H1 (cell line): Measurements from ENCODE around the gene CNOT8. TPM values are rescaled to one million over a fixed set of nuclear protein-coding genes. Genes with fewer than 3 reads are reported as not detected.

Experiments
- CTCF ChIA-PET: fragments of 300-600 bp; sonication (Branson Sonifier 250); formaldehyde crosslinking; loops from one replicate; lab custom pipeline; 2021; ENCODE audit not compliant: partially characterized antibody; lab: Charles Lee
- POLR2A ChIA-PET: fragments of 300-600 bp; sonication (Branson Sonifier 250); formaldehyde crosslinking; loops from one replicate; lab custom pipeline; 2021; ENCODE audit warnings: inconsistent platforms; ENCODE audit not compliant: partially characterized antibody; lab: Charles Lee
- DNase-seq, 2 experiments: peaks; one replicate each; pipeline versions ENCODE4 v3.0.0 to v3.0.0-alpha.2; 2010 to 2022; ENCODE audit warnings: low spot score in 2 of 2, low read depth in 1 of 2, mixed read lengths in 1 of 2
- FAIRE-seq: peaks from 2 replicates; lab custom pipeline; 2011; peaks lifted over from hg19 to GRCh38; lab: Jason Lieb, UNC
- H2AFZ ChIP-seq: 2 replicates; pipeline ENCODE4 v1.8.1; 2012; ENCODE audit warnings: low read length, inconsistent platforms
- H2AK5ac ChIP-seq: 2 replicates; pipeline ENCODE4 v1.6.1; 2013; ENCODE audit warnings: low read depth, low read length
- H2BK120ac ChIP-seq: replicated peaks from 2 replicates; pipeline ENCODE3; 2013; ENCODE audit warnings: low read depth, low read length, inconsistent platforms
- H2BK12ac ChIP-seq: 2 replicates; pipeline ENCODE4 v1.6.1; 2013; ENCODE audit warnings: low read depth, low read length
- H2BK15ac ChIP-seq: 2 replicates; pipeline ENCODE4 v1.6.1; 2013; ENCODE audit warnings: low read length
- H2BK20ac ChIP-seq: 2 replicates; pipeline ENCODE4 v1.6.1; 2013; ENCODE audit warnings: low read length
- H2BK5ac ChIP-seq: 2 replicates; pipeline ENCODE4 v1.6.1; 2013; ENCODE audit warnings: low read depth, low read length
- H3K14ac ChIP-seq: 2 replicates; pipeline ENCODE4 v1.6.1; 2013; ENCODE audit warnings: inconsistent platforms; ENCODE audit not compliant: insufficient read length
- H3K18ac ChIP-seq: 2 replicates; pipeline ENCODE4 v1.6.1; 2013; ENCODE audit warnings: low read length; ENCODE audit errors: extremely low read depth
- H3K23ac ChIP-seq: 2 replicates; pipeline ENCODE4 v1.6.1; 2013; ENCODE audit warnings: inconsistent platforms; ENCODE audit not compliant: insufficient read length
- H3K23me2 ChIP-seq: 2 replicates; pipeline ENCODE4 v1.6.1; 2013; ENCODE audit warnings: low read depth, low read length
- H3K27ac ChIP-seq: 2 replicates; pipeline ENCODE4 v1.6.1; 2011; ENCODE audit warnings: low read depth, low read length, inconsistent platforms
- H3K27me3 ChIP-seq, 4 experiments: replicated peaks in 1 of 4; 1 replicate in 1 of 4; 2 replicates in 3 of 4; pipeline versions ENCODE4 v1.6.1 to v1.8.1; 2011 to 2013; ENCODE audit warnings: low read length in 3 of 4, mild to moderate bottlenecking in 3 of 4, inconsistent platforms in 2 of 4, mixed read lengths in 2 of 4, moderate library complexity in 1 of 4; ENCODE audit not compliant: control insufficient read depth in 3 of 4, insufficient read depth in 3 of 4; ENCODE audit errors: extremely low read depth in 1 of 4
- H3K36me3 ChIP-seq, 4 experiments: 2 replicates each; pipeline versions ENCODE4 v1.6.1 to v1.8.1; 2011 to 2013; ENCODE audit warnings: mild to moderate bottlenecking in 4 of 4, low read length in 3 of 4, moderate library complexity in 2 of 4, control low read depth in 1 of 4, inconsistent platforms in 1 of 4; ENCODE audit not compliant: insufficient read depth in 4 of 4, control insufficient read depth in 2 of 4
- H3K4ac ChIP-seq: replicated peaks from 2 replicates; pipeline ENCODE3; 2013; ENCODE audit warnings: low read length, low read depth, mixed read lengths, inconsistent platforms; ENCODE audit not compliant: insufficient read length
- H3K4me1 ChIP-seq, 4 experiments: replicated peaks in 1 of 4; 1 replicate in 1 of 4; 2 replicates in 3 of 4; pipeline versions ENCODE4 v1.6.1 to v1.8.1; 2011 to 2013; ENCODE audit warnings: low read length in 3 of 4, inconsistent platforms in 2 of 4, mixed read lengths in 1 of 4; ENCODE audit not compliant: insufficient read depth in 4 of 4, control insufficient read depth in 3 of 4
- H3K4me2 ChIP-seq, 2 experiments: 2 replicates each; pipeline versions ENCODE4 v1.6.1 to v1.8.1; 2011 to 2013; ENCODE audit warnings: low read depth in 2 of 2, low read length in 2 of 2, control low read depth in 1 of 2, inconsistent platforms in 1 of 2, mild to moderate bottlenecking in 1 of 2; ENCODE audit not compliant: insufficient read depth in 1 of 2
- H3K4me3 ChIP-seq, 4 experiments: fragments of 200-600, 300-600 bp in 1 of 4; sonication (generic), shearing (Covaris generic), sonication (Bioruptor Twin) in 1 of 4; 2 replicates each; pipeline versions ENCODE4 v1.5.1 to v1.8.1; 2011 to 2016; ENCODE audit warnings: low read length in 4 of 4, low read depth in 3 of 4, control low read depth in 2 of 4, inconsistent platforms in 2 of 4, mild to moderate bottlenecking in 2 of 4, mixed read lengths in 1 of 4, moderate library complexity in 1 of 4; ENCODE audit not compliant: insufficient read depth in 2 of 4; ENCODE audit errors: extremely low read depth in 1 of 4
- H3K56ac ChIP-seq: replicated peaks from 2 replicates; pipeline ENCODE3; 2013; ENCODE audit warnings: low read depth, mild to moderate bottlenecking, mixed read lengths, low read length, inconsistent platforms; ENCODE audit not compliant: insufficient read length
- H3K79me1 ChIP-seq: 2 replicates; pipeline ENCODE4 v1.6.1; 2013; ENCODE audit warnings: low read depth, low read length, control low read depth
- H3K79me2 ChIP-seq, 2 experiments: 2 replicates each; pipeline versions ENCODE4 v1.6.1 to v1.8.1; 2012 to 2013; ENCODE audit warnings: low read length in 2 of 2, mild to moderate bottlenecking in 2 of 2, inconsistent platforms in 1 of 2; ENCODE audit not compliant: insufficient read depth in 2 of 2, control insufficient read depth in 1 of 2
- H3K9ac ChIP-seq, 4 experiments: replicated peaks in 1 of 4; 1 replicate in 1 of 4; 2 replicates in 3 of 4; pipeline versions ENCODE4 v1.6.1 to v1.8.1; 2011 to 2013; ENCODE audit warnings: low read depth in 3 of 4, low read length in 3 of 4, control low read depth in 2 of 4, mild to moderate bottlenecking in 2 of 4, moderate library complexity in 2 of 4, inconsistent platforms in 1 of 4; ENCODE audit errors: extremely low read depth in 1 of 4
- H3K9me3 ChIP-seq, 2 experiments: 2 replicates each; pipeline versions ENCODE4 v1.6.1 to v1.8.1; 2012 to 2013; ENCODE audit warnings: mild to moderate bottlenecking in 2 of 2, moderate library complexity in 2 of 2, control low read depth in 1 of 2, inconsistent platforms in 1 of 2, low read depth in 1 of 2, low read length in 1 of 2, mixed read lengths in 1 of 2; ENCODE audit not compliant: insufficient read depth in 2 of 2
- H4K20me1 ChIP-seq, 2 experiments: replicated peaks in 1 of 2; 2 replicates each; pipeline versions ENCODE3 to v1.8.1; 2011 to 2013; ENCODE audit warnings: inconsistent platforms in 2 of 2, low read length in 2 of 2, mild to moderate bottlenecking in 1 of 2; ENCODE audit not compliant: insufficient read depth in 2 of 2, control insufficient read depth in 1 of 2
- H4K5ac ChIP-seq: 2 replicates; pipeline ENCODE4 v1.6.1; 2013; ENCODE audit warnings: low read length, low read depth, mixed read lengths, inconsistent platforms; ENCODE audit not compliant: insufficient read length
- H4K8ac ChIP-seq: 2 replicates; pipeline ENCODE4 v1.8.0; 2013; ENCODE audit warnings: mild to moderate bottlenecking, moderate library complexity, low read length, inconsistent platforms; ENCODE audit not compliant: insufficient read depth; ENCODE audit errors: extremely low read depth
- H4K91ac ChIP-seq: replicated peaks from 2 replicates; pipeline ENCODE3; 2013; ENCODE audit warnings: low read length, mixed read lengths, inconsistent platforms; ENCODE audit not compliant: insufficient read length
- CBX8 ChIP-seq: fragments of 300-800, 300-1000 bp; sonication (generic); IDR thresholded peaks from 2 replicates; pipeline ENCODE4 v1.7.1; 2016; ENCODE audit warnings: low read depth, low read length, borderline replicate concordance
- KDM4A ChIP-seq: IDR thresholded peaks from one replicate; pipeline ENCODE4 v1.7.1; 2012; ENCODE audit warnings: low read depth, mild to moderate bottlenecking, moderate library complexity, low read length, inconsistent platforms; ENCODE audit not compliant: severe bottlenecking
- SP1 ChIP-seq: IDR thresholded peaks from 2 replicates; pipeline ENCODE4 v1.6.1; 2011; ENCODE audit warnings: low read depth, low read length
- SP2 ChIP-seq: IDR thresholded peaks from 2 replicates; pipeline ENCODE4 v1.6.1; 2012; ENCODE audit warnings: mild to moderate bottlenecking, low read length, inconsistent platforms
- TAF7 ChIP-seq: optimal IDR thresholded peaks from 2 replicates; pipeline ENCODE3; 2011; ENCODE audit warnings: low read depth, mild to moderate bottlenecking, inconsistent platforms, low read length, moderate library complexity, borderline replicate concordance
- TCF12 ChIP-seq: IDR thresholded peaks from 2 replicates; pipeline ENCODE4 v1.6.1; 2011; ENCODE audit warnings: low read depth, mild to moderate bottlenecking, low read length
- WGBS, 2 experiments: shearing (Covaris generic) in 1 of 2; methylation state at CpG; one replicate each; pipeline versions ENCODE4 v1.1.6 to v1.1.7; 2013 to 2015; ENCODE audit warnings: low lambda C conversion rate in 2 of 2, mixed read lengths in 2 of 2, inconsistent platforms in 1 of 2, low coverage in 1 of 2, missing lambda C conversion rate in 1 of 2; ENCODE audit not compliant: insufficient replicate concordance in 2 of 2, insufficient coverage in 1 of 2, insufficient read length in 1 of 2; ENCODE audit errors: extremely low coverage in 1 of 2, missing lambda C conversion rate in 1 of 2; 5-methylcytosine and 5-hydroxymethylcytosine counted together
- polyA plus RNA-seq, 7 experiments: library from polyadenylated mRNA; depleted of rRNA in 3 of 7; stranded (reverse) in 5 of 7; unstranded in 2 of 7; fragments of >200 nt in 5 of 7; fragments of 200-250 nt in 2 of 7; gene quantifications; 1 replicate in 5 of 7; 2 replicates in 1 of 7; 4 replicates in 1 of 7; pipeline versions ENCODE4 v1.2.1 to v1.2.3, GENCODE V29; 2011 to 2013; ENCODE audit warnings: missing spikeins in 2 of 7, mixed read lengths in 2 of 7
- total RNA-seq: library from RNA; stranded (reverse); fragmentation: NEBNext Ultra II Directional; extraction: Animal tissue kit (Norgen Biotek cat#: 25700); gene quantifications from 2 replicates; pipeline ENCODE4 v1.2.1, GENCODE V29; 2021

CNOT8 gene
- total and polyA plus RNA-seq, 2 of the 8 experiments (the other 6 are each of a cell fraction or from before 2014, with no cell fraction given): 36.4 to 62.9 TPM

GRCh38 chr5:154849264-154849785 is 9.1 kb upstream of the CNOT8 start:
- Histone ChIP-seq H3K18ac (no peak overlapping the region), H3K36me3 (no peaks in the 10 kb centered on the region; a peak in 2 of 8 replicates), H3K14ac (no peak overlapping the region), H2BK15ac (no peak overlapping the region), H3K4ac (no peak overlapping the region), H3K56ac (no peak overlapping the region), H3K79me2 (no peaks in the 10 kb centered on the region), H2AK5ac (no peak overlapping the region), H3K9ac (0 out of 7 replicates have a peak overlapping the region, but pooled peaks of 1 of the 4 experiments have one; percentile 73), H2BK120ac (no peak overlapping the region), H4K20me1 (no peaks in the 10 kb centered on the region), H3K23me2 (no peaks in the 10 kb centered on the region), H3K27ac (no peak overlapping the region), H3K9me3 (no peaks in the 10 kb centered on the region), H3K4me1 (peaks cover 0 to 7% (median 4%) of the 10 kb centered on the region in 4 experiments; a peak in 5 of 7 replicates), H2BK20ac (no peak overlapping the region), H3K27me3 (no peaks in the 10 kb centered on the region), H4K8ac (no peak overlapping the region)
- WGBS, 2 experiments: 83% methylated on average over 6 of the region's 6 CpGs; no CpG with 5 or more reads in 1 of the 2 experiments
- ChIA-PET CTCF (interaction anchor here (0.8 to 2.5 kb wide), 4 partner anchors 9 to 159 kb away, joined by 3 to 7 read pairs (median 6); no protein-coding TSS in a partner anchor), POLR2A (interaction anchor here (0.7 to 3.2 kb wide), 6 partner anchors 9 to 276 kb away, joined by 3 to 12 read pairs (median 4); partner anchors contain the start of gene CNOT8)
- no peak for FAIRE-seq
- TF ChIP-seq TCF12: no peak
- TF ChIP-seq CBX8: no peak
- TF ChIP-seq SP1: no peak
- TF ChIP-seq KDM4A: no peak
- TF ChIP-seq SP2: no peak
- TF ChIP-seq TAF7: no peak
- TF ChIP-seq, all 59 proteins: peak for 0
- Histone ChIP-seq H3K4me2 (peak overlapping the region; percentile 52 to 90; a peak in 3 of 4 replicates), H2AFZ (no peak overlapping the region), H4K5ac (no peak overlapping the region), H2BK5ac (no peak overlapping the region), H2BK12ac (no peak overlapping the region), H3K23ac (no peak overlapping the region), H4K91ac (no peak overlapping the region), H3K79me1 (no peaks in the 10 kb centered on the region), H3K4me3 (peak overlapping the region in 1 of 4 experiments; percentile 58; a peak in 1 of 8 replicates)
- DNase-seq: no peak
